Bronchial epithelial cell (primary cell): ENCODE measurements around the gene CNIH2. TPM values are rescaled to one million over a fixed set of nuclear protein-coding genes. Genes with fewer than 3 reads are reported as not detected.
A peak's percentile ranks its signal among the peaks of the same experiment; 100 is the strongest.

Experiments used
- DNase-seq: peaks from one replicate; pipeline ENCODE4 v3.0.0-alpha.2; 2010; ENCODE audit warnings: low read depth
- FAIRE-seq: peaks from 2 replicates; lab custom pipeline; 2011; peaks lifted over from hg19 to GRCh38; lab: Jason Lieb, UNC
- H3K27me3 ChIP-seq: 2 replicates; pipeline ENCODE4 v1.5.1; 2011; ENCODE audit warnings: low read length; ENCODE audit not compliant: control insufficient read depth, insufficient read depth
- H3K36me3 ChIP-seq: 2 replicates; pipeline ENCODE4 v1.5.1; 2011; ENCODE audit warnings: low read length; ENCODE audit not compliant: control insufficient read depth, insufficient read depth
- H3K4me3 ChIP-seq: 2 replicates; pipeline ENCODE4 v1.5.1; 2011; ENCODE audit warnings: mild to moderate bottlenecking, low read depth, low read length, control low read depth
- total RNA-seq: library from RNA; depleted of rRNA; stranded (reverse); fragments of >200 nt; gene quantifications from 2 replicates; pipeline ENCODE4 v1.2.1, GENCODE V29; 2014
- TF ChIP-seq, protein P1 (sequence below): IDR thresholded peaks from 2 replicates; pipeline ENCODE4 v1.5.1; 2011; ENCODE audit warnings: mild to moderate bottlenecking, moderate library complexity, low read length, control low read depth, inconsistent platforms; ENCODE audit not compliant: insufficient read depth, severe bottlenecking

CNIH2 gene
- total RNA-seq, 1 donor from 2014 or later, result not detected

DNA sequence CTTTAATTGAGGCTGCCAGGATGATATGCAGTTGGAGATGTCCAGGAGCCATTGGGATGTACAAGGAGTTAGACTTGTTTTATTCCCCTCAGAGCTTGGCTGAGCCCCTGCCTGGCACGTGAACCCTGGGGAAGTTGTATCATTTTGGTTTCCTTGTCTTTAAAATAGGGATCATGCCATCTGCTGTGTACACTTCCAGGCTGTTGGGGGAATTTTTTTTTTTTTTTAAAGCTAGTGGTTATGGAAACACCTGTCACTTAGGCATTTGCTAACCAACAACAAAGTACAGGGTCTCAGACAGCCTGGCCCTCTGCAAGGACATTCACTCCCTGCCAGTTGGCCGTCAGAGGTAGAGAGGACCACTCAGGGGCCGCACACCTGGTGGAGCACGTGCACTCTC, 18.0 kb upstream of the CNIH2 start:
- TF ChIP-seq, protein P1, sequence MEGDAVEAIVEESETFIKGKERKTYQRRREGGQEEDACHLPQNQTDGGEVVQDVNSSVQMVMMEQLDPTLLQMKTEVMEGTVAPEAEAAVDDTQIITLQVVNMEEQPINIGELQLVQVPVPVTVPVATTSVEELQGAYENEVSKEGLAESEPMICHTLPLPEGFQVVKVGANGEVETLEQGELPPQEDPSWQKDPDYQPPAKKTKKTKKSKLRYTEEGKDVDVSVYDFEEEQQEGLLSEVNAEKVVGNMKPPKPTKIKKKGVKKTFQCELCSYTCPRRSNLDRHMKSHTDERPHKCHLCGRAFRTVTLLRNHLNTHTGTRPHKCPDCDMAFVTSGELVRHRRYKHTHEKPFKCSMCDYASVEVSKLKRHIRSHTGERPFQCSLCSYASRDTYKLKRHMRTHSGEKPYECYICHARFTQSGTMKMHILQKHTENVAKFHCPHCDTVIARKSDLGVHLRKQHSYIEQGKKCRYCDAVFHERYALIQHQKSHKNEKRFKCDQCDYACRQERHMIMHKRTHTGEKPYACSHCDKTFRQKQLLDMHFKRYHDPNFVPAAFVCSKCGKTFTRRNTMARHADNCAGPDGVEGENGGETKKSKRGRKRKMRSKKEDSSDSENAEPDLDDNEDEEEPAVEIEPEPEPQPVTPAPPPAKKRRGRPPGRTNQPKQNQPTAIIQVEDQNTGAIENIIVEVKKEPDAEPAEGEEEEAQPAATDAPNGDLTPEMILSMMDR, result no peak
- no peak overlapping the region for H3K4me3 ChIP-seq
- no peak for FAIRE-seq
- no peak for DNase-seq
- H3K27me3 ChIP-seq, result no peaks in the 10 kb centered on the region
- peaks cover 19% of the 10 kb centered on the region for H3K36me3 ChIP-seq

DNA sequence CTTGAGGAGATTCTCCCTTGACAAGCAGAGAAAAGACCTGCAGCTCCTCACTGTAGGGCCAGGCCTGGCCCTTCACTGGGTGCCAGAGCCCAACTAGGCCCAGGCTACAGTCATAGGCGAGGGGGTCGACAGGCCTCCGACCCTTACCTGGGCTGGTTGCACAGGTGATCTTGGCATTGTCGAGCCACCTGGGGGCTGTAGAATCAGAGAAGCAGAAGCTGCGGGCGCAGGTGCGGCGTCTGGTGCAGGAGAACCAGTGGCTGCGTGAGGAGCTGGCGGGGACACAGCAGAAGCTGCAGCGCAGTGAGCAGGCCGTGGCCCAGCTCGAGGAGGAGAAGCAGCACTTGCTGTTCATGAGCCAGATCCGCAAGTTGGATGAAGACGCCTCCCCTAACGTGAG, 16.4 kb upstream of the CNIH2 start:
- Histone ChIP-seq H3K27me3 (no peaks in the 10 kb centered on the region), H3K4me3 (no peak overlapping the region), H3K36me3 (peaks cover 22% of the 10 kb centered on the region)
- FAIRE-seq (no peak), DNase-seq (no peak)
- TF ChIP-seq, protein P1, result no peak

DNA sequence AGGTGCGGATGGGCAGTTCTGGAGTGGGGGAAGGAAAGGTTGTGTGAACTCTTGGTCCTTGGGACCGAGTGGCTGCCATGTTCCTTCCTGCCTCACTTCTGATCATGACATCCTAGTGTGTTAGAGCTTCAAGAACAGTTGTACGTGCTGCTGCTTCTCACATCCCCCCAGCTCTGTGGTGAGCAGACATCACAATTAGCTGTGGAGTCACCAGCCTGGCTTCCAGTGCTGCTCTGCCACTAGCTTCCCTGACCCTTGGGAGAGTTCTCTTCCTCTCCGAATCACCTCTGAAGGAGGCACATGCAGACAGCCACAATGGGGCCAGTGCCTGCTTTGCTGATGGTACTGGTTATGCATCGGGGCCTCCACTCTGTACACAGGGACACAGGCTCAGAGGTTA, 15.8 kb upstream of the CNIH2 start:
- peaks cover 25% of the 10 kb centered on the region for H3K36me3 ChIP-seq
- H3K4me3 ChIP-seq, result no peak overlapping the region
- FAIRE-seq (peak; percentile 89), DNase-seq (no peak)
- no peaks in the 10 kb centered on the region for H3K27me3 ChIP-seq
- TF ChIP-seq, protein P1, result no peak

DNA sequence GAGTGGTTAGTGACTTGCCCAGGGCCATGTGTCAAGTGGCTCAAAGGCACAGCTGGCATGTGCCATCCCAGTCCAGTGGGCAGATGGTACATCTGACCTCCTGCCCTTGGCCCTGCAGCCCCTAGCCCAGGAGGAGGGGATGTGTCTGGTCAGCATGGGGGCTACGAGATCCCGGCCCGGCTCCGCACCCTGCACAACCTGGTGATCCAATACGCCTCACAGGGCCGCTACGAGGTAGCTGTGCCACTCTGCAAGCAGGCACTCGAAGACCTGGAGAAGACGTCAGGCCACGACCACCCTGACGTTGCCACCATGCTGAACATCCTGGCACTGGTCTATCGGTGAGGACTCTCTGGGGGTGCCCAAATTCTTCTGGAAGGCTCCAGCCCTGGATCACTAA, 15.3 kb upstream of the CNIH2 start:
- DNase-seq, result no peak
- no peak for FAIRE-seq
- Histone ChIP-seq H3K4me3 (no peak overlapping the region), H3K36me3 (peaks cover 25% of the 10 kb centered on the region), H3K27me3 (no peaks in the 10 kb centered on the region)
- TF ChIP-seq, protein P1, result no peak

DNA sequence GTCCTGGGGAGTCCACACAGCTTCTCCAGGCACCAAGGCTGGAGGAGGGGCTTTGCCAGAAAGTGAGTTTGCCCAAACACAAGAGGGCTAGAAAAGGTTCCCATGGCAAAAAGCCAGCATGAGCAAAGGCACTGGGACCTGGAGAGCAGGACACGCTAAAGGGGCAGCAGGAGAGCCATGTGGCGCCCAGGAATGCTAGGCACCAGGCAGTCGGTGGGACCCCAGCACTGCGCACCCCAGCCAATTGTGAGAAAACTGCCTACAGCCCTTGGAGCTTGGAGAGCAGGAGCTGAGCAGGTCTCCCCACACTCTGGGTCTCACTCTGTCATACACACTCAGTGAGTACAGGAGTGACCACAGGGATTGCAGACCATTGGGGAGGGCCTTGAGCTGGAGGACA, 14.7 kb upstream of the CNIH2 start:
- DNase-seq (no peak), FAIRE-seq (no peak)
- no peak overlapping the region for H3K4me3 ChIP-seq
- H3K36me3 ChIP-seq, result peaks cover 25% of the 10 kb centered on the region
- TF ChIP-seq, protein P1, result no peak
- H3K27me3 ChIP-seq, result no peaks in the 10 kb centered on the region

DNA sequence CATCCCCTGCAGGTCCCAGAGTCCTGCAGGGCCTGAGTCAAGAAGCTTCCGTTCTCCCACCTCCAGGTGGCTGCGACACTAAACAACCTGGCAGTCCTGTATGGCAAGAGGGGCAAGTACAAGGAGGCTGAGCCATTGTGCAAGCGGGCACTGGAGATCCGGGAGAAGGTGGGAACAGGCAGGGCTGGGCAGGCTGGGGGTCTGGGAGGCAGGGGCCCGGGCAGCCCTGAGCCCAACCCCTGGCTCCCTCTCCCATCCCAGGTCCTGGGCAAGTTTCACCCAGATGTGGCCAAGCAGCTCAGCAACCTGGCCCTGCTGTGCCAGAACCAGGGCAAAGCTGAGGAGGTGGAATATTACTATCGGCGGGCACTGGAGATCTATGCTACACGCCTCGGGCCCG, 14.2 kb upstream of the CNIH2 start:
- FAIRE-seq (no peak), DNase-seq (no peak)
- TF ChIP-seq, protein P1, result no peak
- peaks cover 25% of the 10 kb centered on the region for H3K36me3 ChIP-seq
- H3K4me3 ChIP-seq, result no peak overlapping the region
- no peaks in the 10 kb centered on the region for H3K27me3 ChIP-seq
